Measurements from ENCODE around the gene NMRK1.

DNA sequence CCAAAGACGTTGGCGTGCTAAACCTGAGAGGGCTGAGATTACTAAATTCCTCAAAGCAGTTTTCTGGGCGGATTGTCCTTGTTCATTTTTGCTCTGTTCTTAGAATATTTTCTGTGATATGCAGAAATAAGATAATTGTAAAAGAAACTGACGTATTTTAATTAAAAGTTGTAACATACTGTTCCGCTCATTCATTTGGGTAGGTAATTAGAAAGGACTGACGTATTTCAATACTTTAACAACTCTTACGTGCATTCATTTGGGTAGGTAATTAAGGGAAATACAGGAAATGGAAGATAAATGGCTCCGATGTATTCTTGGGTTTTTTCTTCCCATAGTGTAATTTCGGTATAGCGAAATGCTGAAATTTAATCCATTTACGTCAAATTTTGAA is 1.4 kb upstream of the NMRK1 start:
- TF ChIP-seq, protein P1, sequence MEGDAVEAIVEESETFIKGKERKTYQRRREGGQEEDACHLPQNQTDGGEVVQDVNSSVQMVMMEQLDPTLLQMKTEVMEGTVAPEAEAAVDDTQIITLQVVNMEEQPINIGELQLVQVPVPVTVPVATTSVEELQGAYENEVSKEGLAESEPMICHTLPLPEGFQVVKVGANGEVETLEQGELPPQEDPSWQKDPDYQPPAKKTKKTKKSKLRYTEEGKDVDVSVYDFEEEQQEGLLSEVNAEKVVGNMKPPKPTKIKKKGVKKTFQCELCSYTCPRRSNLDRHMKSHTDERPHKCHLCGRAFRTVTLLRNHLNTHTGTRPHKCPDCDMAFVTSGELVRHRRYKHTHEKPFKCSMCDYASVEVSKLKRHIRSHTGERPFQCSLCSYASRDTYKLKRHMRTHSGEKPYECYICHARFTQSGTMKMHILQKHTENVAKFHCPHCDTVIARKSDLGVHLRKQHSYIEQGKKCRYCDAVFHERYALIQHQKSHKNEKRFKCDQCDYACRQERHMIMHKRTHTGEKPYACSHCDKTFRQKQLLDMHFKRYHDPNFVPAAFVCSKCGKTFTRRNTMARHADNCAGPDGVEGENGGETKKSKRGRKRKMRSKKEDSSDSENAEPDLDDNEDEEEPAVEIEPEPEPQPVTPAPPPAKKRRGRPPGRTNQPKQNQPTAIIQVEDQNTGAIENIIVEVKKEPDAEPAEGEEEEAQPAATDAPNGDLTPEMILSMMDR (conservative IDR thresholded peaks at IDR 0.05): no peak
- no peak for TF ChIP-seq EZH2 (IDR thresholded peaks at IDR 0.05; ENCODE audit: low read depth)

Measured in PC-9 (cell line).